GM18499 (cell line): Measurements from ENCODE around the gene KRTAP2-1.
"Not testable (repeated sequence)": the region's sequence is repeated elsewhere in the genome, so short reads cannot be mapped to it uniquely, and the experiment has no call there.

ENCODE experiments used
- ATAC-seq: cut with Tn5 transposase; IDR thresholded peaks from one replicate; pipeline ENCODE4 v1.9.1; 2021; ENCODE audit warnings: moderate number of reproducible peaks; ENCODE audit not compliant: insufficient read depth, unreplicated experiment

KRTAP2-1 gene

DNA sequence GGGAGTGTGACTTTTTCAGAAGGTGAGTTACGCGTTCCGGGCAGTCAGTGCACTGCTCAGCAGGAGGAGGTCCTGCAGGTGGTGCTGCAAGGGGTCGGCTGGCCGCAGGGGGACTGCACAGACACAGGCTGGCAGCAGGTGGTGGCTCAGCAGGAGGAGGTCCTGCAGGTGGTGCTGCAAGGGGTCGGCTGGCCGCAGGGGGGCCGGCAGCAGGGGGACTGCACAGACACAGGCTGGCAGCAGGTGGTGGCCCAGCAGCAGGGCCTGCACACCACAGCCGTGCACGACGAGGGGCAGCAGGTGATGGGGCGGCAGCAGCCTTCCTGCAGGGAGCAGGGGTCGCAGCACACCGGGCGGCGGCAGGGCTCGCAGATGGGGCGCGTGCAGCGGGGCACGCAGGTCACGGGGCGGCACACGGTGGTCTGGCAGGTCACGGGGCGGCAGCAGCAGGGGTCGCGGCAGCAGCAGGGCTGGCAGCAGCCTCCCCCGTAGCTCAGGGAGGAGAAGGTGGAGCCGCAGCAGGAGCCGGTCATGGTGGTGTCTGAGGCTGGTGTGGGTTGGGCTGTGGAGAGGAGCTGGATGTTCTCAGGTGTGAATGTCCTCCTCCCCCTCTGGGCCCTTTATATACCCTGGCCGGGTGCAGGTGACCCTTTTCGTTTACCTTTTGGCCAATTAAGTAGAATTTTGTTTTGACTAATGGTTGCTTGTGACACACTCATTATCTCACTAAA, at the start of gene KRTAP2-1:
KRTAP2-1 (minus strand) TSS at position 582 of the 731 bp plus-strand sequence; CDS start at position 533, 49 bp downstream.
- ATAC-seq: not testable (repeated sequence)

- no peak for ATAC-seq
These were observed 48.9 kb upstream of the KRTAP2-1 start for GRCh38 chr17:41096055-41096454.

GRCh38 chr17:41088760-41089352, 41.7 kb upstream of the KRTAP2-1 start:
- not testable (repeated sequence) for ATAC-seq

GRCh38 chr17:41084100-41084856, 37.2 kb upstream of the KRTAP2-1 start, which contains the start of gene KRTAP4-7:
Gene KRTAP4-7, plus strand, starts transcription at chr17:41084150. Its CDS starts 57 bp downstream, at chr17:41084207.
- not testable (repeated sequence) for ATAC-seq

DNA sequence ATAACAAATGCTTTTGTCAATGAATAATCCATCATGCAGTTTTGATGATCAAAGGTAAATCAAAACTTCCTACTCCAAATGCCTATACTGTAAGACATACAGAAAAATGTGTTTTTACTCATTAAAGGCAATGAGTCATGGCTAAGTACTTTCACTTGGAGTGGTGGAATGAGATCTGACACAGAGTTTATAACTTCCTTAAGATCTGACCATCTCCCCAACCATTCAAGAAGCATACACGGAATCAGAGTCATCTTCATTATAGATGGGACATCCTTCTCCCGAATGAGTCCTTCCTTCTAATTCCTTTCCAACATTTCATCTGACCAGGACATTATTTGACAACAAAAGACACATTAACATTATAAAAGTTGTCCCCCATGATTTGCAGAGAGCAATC, 36.3 kb upstream of the KRTAP2-1 start:
- not testable (repeated sequence) for ATAC-seq

DNA sequence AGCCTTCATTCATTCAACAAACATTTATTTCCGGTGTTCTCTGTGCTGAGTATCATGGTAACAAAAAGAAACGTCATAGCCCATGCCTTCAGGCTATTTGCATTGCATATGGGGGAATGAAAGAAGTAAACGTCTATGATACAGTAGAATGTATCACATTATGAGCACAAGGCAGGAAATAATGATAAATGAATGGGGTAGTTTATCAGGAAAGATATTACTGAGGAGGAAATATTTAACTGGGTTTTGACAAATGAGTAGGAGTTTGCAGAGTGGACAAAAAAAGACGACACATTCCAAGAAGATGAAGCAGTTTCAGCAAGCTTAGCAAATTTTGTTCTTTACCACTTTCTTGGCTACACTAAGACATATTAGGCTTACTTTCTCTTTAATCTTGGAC, 35.5 kb upstream of the KRTAP2-1 start:
- no peak for ATAC-seq

DNA sequence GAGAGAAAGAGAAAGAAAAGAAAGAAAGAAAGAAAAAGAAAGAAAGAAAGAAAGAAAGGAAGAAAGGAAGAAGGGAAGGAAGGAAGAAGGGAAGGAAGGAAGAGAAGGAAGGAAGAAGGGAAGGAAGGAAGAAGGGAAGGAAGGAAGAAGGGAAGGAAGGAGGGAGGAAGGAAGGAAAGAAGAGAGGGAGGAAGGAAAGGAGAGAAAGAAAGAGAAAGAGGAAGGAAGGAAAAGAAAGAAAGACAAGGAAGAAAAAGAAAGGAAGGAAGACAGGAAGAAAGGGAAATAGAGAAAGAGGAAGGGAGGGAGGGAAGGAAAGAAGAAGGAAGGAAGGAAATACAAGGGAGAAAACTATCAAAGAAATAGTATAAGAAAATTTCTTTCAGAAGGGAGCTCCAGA, 29.7 kb upstream of the KRTAP2-1 start:
- ATAC-seq: no peak

- no peak for ATAC-seq
These were observed 26.6 kb upstream of the KRTAP2-1 start for GRCh38 chr17:41073676-41074075.

DNA sequence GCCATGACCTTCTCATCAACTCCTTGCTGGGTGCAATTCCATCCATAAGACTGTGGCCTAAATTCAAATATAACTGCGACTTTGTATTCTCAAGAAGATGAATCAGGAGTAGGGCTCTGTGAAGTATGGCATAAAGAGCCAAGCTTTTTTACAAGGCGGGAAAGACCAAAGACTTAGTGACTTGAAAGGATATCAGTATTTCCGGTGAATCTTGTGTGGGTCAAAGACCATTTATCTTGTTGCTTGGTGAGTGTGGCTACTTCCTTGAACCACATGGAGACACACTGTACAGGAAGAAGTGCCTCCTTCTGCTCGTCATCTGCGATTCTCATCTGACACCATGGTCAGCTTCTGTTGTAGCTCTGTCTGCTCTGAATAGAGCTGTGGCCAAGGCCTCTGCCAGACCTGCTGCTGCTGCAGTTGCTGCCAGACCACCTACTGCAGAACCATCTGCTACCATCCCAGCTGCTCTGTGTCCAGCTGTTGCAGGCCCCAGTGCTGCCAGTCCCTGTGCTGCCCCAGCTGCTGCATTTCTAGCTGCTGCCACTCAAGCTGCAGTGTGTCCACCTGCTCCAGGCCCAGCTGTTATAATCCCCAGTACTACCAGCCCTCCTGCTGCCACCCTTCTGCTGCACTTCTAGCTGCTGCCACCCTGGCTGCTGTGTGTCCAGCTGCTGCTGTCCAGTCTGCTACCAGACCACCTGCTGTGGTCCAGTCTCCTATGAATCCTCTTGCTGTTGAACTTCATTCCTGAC, 24.7 kb upstream of the KRTAP2-1 start:
- no peak for ATAC-seq

DNA sequence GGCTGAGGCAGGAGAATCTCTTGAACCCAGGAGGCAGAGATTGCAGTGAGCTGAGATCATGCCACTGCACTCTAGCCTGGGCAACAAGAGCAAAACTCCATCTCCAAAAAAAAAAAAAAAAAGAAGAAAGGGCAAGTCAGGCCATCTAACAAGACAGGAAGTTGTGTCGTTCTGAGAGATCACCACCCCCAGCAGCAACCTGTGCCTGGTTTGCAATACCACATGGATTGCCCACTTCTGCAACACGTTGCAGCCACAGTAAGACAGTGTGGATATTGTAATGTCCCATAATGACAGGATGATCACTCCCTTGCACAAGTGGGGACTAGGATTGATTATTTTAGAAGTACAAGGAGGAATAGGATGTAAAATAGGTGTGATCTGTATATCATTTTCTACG, 21.9 kb upstream of the KRTAP2-1 start:
- no peak for ATAC-seq

DNA sequence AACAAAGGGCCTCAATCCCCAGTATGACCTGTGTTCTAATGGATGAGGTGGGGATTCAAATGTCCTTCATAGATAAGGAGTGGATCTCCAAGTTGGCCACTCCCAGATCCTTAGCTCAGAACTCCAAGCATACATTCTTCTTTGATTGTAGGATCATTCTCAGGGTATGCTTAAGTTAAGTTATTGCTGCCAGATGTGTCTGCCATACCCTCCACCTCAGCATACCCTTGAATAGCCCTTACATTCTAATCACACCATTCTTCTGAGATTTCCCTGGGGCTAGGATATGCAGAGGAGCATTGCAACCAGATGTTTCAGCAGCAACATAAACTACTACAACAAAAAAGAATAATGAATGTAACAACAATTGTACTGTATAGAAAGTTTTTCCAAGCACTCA, 20.2 kb upstream of the KRTAP2-1 start:
- no peak for ATAC-seq

GRCh38 chr17:41065829-41066624, 18.9 kb upstream of the KRTAP2-1 start, which contains the start of gene KRTAP2-4:
Gene KRTAP2-4, minus strand, starts transcription at chr17:41065879. Its CDS starts 34 bp downstream, at chr17:41065845.
- no peak for ATAC-seq

GRCh38 chr17:41065016-41065689, 18.0 kb upstream of the KRTAP2-1 start:
- ATAC-seq: not testable (repeated sequence)

- no peak for ATAC-seq
These were observed 17.2 kb upstream of the KRTAP2-1 start for GRCh38 chr17:41064301-41064700.

DNA sequence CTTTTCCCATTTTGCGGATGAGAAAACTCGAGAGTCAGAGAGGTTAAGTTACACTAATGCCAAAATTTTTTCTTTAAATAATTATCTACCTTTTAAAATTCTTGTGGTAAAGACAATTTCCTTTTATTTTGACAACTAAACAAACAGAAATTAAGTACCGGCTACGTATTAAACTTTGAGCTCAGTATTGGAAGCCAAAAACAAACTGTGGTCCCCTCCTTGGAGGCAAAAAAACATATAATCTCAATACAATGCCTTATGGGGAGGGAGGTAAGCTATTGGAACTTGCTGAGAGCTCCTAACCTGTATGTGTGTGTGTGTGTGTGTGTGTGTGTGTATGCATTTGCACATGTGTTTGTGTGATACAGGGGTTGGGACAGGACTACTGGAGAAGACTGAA, 16.3 kb upstream of the KRTAP2-1 start:
- no peak for ATAC-seq

- no peak for ATAC-seq
These were observed 14.8 kb upstream of the KRTAP2-1 start for GRCh38 chr17:41061964-41062363.

GRCh38 chr17:41060052-41060604, 13.0 kb upstream of the KRTAP2-1 start, which contains the start of gene KRTAP2-3:
Gene KRTAP2-3, minus strand, starts transcription at chr17:41060114. Its CDS starts 64 bp downstream, at chr17:41060050.
- ATAC-seq: no peak

GRCh38 chr17:41059276-41060051, 12.3 kb upstream of the KRTAP2-1 start:
- ATAC-seq: not testable (repeated sequence)
